Measurements from ENCODE around the gene ADRA1B.

ADRA1B gene

DNA sequence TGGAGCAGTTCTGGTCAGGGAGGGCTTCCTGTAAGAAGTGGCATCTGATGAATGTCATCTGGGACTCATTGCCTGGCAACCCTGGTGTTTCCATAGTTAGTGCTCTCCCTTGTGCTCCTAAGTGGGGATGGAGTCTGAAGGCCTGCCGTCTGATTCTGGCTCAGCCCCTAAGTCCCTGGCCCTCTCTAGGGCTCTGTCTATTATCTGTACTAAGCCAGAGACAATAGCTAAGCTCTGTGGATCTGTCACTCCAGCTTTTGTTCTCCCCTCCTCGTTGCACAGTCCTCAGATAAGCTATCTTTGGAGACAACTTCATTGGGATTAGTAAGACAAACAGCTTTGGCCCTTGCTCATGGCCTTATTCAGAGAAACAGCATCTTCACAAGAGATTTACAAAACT is 62.1 kb downstream of the ADRA1B start:
- TF ChIP-seq FOXP2 (optimal IDR thresholded peaks at IDR 0.05; ENCODE audit: borderline replicate concordance, extremely low read depth, extremely low read length, insufficient read depth) (no peak), TAF1 (IDR thresholded peaks at IDR 0.05; ENCODE audit: borderline replicate concordance, insufficient read depth, low read length) (no peak), POLR2AphosphoS5 (IDR thresholded peaks at IDR 0.05; ENCODE audit: low read depth, low read length) (no peak), SIN3A (IDR thresholded peaks at IDR 0.05; ENCODE audit: borderline replicate concordance, insufficient read depth, low read length) (no peak)
- TF ChIP-seq, protein P1, sequence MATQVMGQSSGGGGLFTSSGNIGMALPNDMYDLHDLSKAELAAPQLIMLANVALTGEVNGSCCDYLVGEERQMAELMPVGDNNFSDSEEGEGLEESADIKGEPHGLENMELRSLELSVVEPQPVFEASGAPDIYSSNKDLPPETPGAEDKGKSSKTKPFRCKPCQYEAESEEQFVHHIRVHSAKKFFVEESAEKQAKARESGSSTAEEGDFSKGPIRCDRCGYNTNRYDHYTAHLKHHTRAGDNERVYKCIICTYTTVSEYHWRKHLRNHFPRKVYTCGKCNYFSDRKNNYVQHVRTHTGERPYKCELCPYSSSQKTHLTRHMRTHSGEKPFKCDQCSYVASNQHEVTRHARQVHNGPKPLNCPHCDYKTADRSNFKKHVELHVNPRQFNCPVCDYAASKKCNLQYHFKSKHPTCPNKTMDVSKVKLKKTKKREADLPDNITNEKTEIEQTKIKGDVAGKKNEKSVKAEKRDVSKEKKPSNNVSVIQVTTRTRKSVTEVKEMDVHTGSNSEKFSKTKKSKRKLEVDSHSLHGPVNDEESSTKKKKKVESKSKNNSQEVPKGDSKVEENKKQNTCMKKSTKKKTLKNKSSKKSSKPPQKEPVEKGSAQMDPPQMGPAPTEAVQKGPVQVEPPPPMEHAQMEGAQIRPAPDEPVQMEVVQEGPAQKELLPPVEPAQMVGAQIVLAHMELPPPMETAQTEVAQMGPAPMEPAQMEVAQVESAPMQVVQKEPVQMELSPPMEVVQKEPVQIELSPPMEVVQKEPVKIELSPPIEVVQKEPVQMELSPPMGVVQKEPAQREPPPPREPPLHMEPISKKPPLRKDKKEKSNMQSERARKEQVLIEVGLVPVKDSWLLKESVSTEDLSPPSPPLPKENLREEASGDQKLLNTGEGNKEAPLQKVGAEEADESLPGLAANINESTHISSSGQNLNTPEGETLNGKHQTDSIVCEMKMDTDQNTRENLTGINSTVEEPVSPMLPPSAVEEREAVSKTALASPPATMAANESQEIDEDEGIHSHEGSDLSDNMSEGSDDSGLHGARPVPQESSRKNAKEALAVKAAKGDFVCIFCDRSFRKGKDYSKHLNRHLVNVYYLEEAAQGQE (IDR thresholded peaks at IDR 0.05; ENCODE audit: insufficient read depth in 1 of 2, low read depth in 2 of 2, low read length in 2 of 2): no peak

DNA sequence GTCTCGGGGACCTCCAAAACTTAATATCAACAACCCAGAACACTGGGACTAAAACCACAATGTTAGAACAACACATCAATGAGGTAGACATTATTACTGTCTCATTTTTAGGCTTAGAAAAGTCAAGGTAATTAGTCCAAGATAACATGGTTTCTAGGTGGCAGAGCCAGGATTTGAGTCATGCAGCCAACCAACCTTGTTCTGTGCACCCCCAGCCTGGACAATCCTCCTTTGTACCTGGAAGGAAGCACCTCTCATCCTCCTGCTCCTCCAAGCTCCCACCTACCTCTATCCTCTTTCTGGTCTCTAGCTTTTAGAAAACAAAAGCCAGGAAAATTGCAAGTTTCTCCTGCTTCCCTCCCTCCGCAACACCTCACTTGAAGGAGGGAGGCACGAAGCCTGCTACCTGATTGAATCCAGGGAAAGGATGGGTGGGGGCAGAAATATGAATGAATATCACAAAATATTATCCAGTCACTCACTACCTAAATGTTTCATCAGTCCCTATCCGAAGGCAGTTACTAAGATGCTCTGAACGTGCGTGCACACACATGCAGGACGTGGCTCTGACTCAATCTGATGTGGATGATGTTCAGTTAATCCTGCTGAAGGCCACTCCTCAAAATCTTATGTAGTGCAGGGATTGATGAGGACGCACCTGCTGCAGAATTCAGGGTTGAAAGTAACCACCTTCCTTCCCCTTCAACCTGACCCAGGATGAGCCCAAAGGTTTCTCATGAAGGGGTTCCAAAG is 66.3 kb downstream of the ADRA1B start:
- TF ChIP-seq TAF1 (IDR thresholded peaks at IDR 0.05; ENCODE audit: borderline replicate concordance, insufficient read depth, low read length): no peak
- no peak for TF ChIP-seq SIN3A (IDR thresholded peaks at IDR 0.05; ENCODE audit: borderline replicate concordance, insufficient read depth, low read length)
- no peak for TF ChIP-seq FOXP2 (optimal IDR thresholded peaks at IDR 0.05; ENCODE audit: borderline replicate concordance, extremely low read depth, extremely low read length, insufficient read depth)
- no peak for TF ChIP-seq POLR2AphosphoS5 (IDR thresholded peaks at IDR 0.05; ENCODE audit: low read depth, low read length)
- TF ChIP-seq, protein P1 (IDR thresholded peaks at IDR 0.05; ENCODE audit: insufficient read depth in 1 of 2, low read depth in 2 of 2, low read length in 2 of 2): no peak

DNA sequence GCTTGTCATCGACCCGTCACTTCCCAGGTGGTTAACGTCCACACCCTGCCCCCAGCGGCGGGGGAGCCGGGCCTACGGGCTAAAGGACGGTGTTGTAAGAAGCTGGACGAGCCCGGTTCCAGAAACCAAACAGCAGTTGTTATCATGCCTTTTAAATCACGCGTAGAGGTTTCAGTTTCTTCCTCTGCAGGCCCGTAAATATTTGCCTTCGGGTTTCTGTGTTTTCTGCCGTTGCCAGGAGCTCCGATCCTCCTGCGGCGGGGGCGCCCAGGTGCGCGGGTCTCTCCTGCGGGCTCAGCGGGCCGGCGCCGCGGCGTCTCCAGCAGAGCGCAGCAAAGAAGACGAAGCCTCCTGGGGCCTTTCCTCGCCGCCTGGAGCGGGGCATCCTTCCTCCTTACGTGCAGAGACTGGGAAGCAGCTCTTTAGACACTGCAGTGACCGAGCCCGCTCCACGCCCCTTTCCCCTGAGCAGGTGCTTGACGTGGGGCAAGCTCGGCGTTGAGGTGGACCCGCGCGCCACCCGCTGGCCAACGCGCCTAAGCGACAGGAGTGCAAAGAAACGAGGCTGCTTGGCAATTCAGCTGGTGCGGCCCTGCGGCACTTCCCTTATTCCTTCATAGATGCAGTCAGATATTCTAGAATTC is 70.9 kb downstream of the ADRA1B start:
- TF ChIP-seq FOXP2 (optimal IDR thresholded peaks at IDR 0.05; ENCODE audit: borderline replicate concordance, extremely low read depth, extremely low read length, insufficient read depth): no peak
- TF ChIP-seq, protein P1 (IDR thresholded peaks at IDR 0.05; ENCODE audit: insufficient read depth in 1 of 2, low read depth in 2 of 2, low read length in 2 of 2): no peak
- TF ChIP-seq TAF1 (IDR thresholded peaks at IDR 0.05; ENCODE audit: borderline replicate concordance, insufficient read depth, low read length): no peak
- TF ChIP-seq SIN3A (IDR thresholded peaks at IDR 0.05; ENCODE audit: borderline replicate concordance, insufficient read depth, low read length): no peak
- TF ChIP-seq POLR2AphosphoS5 (IDR thresholded peaks at IDR 0.05; ENCODE audit: low read depth, low read length): no peak

DNA sequence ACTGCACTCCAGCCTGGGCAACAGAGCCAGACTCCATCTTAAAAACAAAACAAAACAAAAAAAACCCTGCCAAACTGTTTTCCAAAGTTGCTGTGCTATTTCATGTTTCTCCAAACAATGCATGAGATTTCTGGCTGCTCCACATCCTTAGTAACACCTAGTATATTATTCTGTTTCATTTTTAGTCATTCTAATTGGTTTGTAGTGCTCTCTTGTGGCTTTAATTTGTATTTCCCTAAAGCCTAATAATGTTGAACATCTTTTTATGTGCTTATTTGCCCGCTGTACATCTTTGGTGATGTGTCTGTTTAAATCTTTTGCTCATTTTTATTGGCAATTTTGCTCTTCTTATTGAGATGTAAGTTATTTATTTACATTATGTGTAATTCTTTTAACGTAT is 74.2 kb downstream of the ADRA1B start:
- TF ChIP-seq SIN3A (IDR thresholded peaks at IDR 0.05; ENCODE audit: borderline replicate concordance, insufficient read depth, low read length) (no peak), TAF1 (IDR thresholded peaks at IDR 0.05; ENCODE audit: borderline replicate concordance, insufficient read depth, low read length) (no peak), FOXP2 (optimal IDR thresholded peaks at IDR 0.05; ENCODE audit: borderline replicate concordance, extremely low read depth, extremely low read length, insufficient read depth) (no peak), POLR2AphosphoS5 (IDR thresholded peaks at IDR 0.05; ENCODE audit: low read depth, low read length) (no peak)
- TF ChIP-seq, protein P1 (IDR thresholded peaks at IDR 0.05; ENCODE audit: insufficient read depth in 1 of 2, low read depth in 2 of 2, low read length in 2 of 2): no peak
